Measurements from ENCODE around the gene RASSF1. TPM values are rescaled to one million over a fixed set of nuclear protein-coding genes. Genes with fewer than 3 reads are reported as not detected.

RASSF1 gene
- total and polyA plus RNA-seq, 2 of the 13 experiments (the other 11 are each of a cell fraction or from before 2014, with no cell fraction given), result 10.2 to 27.5 TPM

GRCh38 chr3:50303013-50303815 is 37.4 kb downstream of the RASSF1 start, which contains the start of gene HYAL1 (continued):
- TF ChIP-seq HDAC2 (CRISPR knock-in tag; IDR thresholded peaks at IDR 0.05) (peak; percentile 43; the same call in 1 of the 2 replicates), PHF21A (CRISPR knock-in tag; IDR thresholded peaks at IDR 0.05) (peak; percentile 83; the same call in 1 of the 2 replicates), ZNF850 (CRISPR knock-in tag; conservative IDR thresholded peaks at IDR 0.05) (no peak), ZNF383 (CRISPR knock-in tag; IDR thresholded peaks at IDR 0.05; ENCODE audit: borderline replicate concordance) (no peak; the same call in 1 of the 2 replicates), NKX3-1 (CRISPR knock-in tag; IDR thresholded peaks at IDR 0.05) (no peak), GLI4 (CRISPR knock-in tag; IDR thresholded peaks at IDR 0.05; ENCODE audit: borderline replicate concordance) (peak; percentile 85; the same call in 1 of the 2 replicates), ARID5B (CRISPR knock-in tag; IDR thresholded peaks at IDR 0.05) (no peak; the same call in none of the 2 replicates), SIN3B (IDR thresholded peaks at IDR 0.05; ENCODE audit: low read length) (no peak), PBX2 (CRISPR knock-in tag; IDR thresholded peaks at IDR 0.05) (no peak), RBM22 (optimal IDR thresholded peaks at IDR 0.05; ENCODE audit: low read length) (peak; percentile 73), SMAD9 (CRISPR knock-in tag; IDR thresholded peaks at IDR 0.05) (no peak), ZNF652 (CRISPR knock-in tag; IDR thresholded peaks at IDR 0.05; ENCODE audit: borderline replicate concordance, low read depth) (no peak), ZBTB39 (CRISPR knock-in tag; IDR thresholded peaks at IDR 0.05) (no peak), ZNF256 (CRISPR knock-in tag; conservative IDR thresholded peaks at IDR 0.05) (peak; percentile 86; the same call in 1 of the 2 replicates), SALL2 (CRISPR knock-in tag; IDR thresholded peaks at IDR 0.05) (no peak; the same call in 1 of the 2 replicates), ZNF724P (CRISPR knock-in tag; IDR thresholded peaks at IDR 0.05; ENCODE audit: borderline replicate concordance) (peak; percentile 87; the same call in 1 of the 2 replicates), ZNF672 (CRISPR knock-in tag; IDR thresholded peaks at IDR 0.05) (no peak), ZNF34 (CRISPR knock-in tag; IDR thresholded peaks at IDR 0.05; ENCODE audit: borderline replicate concordance) (no peak; the same call in 1 of the 2 replicates), ZNF775 (CRISPR knock-in tag; IDR thresholded peaks at IDR 0.05; ENCODE audit: borderline replicate concordance) (no peak), ZFP90 (CRISPR knock-in tag; IDR thresholded peaks at IDR 0.05; ENCODE audit: borderline replicate concordance) (peak; percentile 64; the same call in 1 of the 2 replicates), ZBTB3 (CRISPR knock-in tag; IDR thresholded peaks at IDR 0.05; ENCODE audit: borderline replicate concordance, low read depth) (no peak), ZNF530 (CRISPR knock-in tag; IDR thresholded peaks at IDR 0.05; ENCODE audit: low read depth) (no peak), NCOR1 (IDR thresholded peaks at IDR 0.05; ENCODE audit: borderline replicate concordance, low read length) (no peak; the same call in 1 of the 2 replicates)
